Measurements from ENCODE around the gene IDE. TPM values are rescaled to one million over a fixed set of nuclear protein-coding genes. Genes with fewer than 3 reads are reported as not detected.

IDE gene
- total and polyA plus RNA-seq, 2 donors (not counting 3 experiments of a cell fraction or from before 2014, with no cell fraction given) = 10.7 to 52.6 TPM

- H3K36me3 ChIP-seq (ENCODE audit: control insufficient read depth in 2 of 2, extremely low read depth in 1 of 2, insufficient read depth in 2 of 2, low read length in 2 of 2) = no peaks in the 10 kb centered on the region
- H3K9me3 ChIP-seq (replicated peaks; ENCODE audit: control insufficient read depth, insufficient read depth, low read length) = no peaks in the 10 kb centered on the region
- CTCF ChIA-PET = interaction anchor here (0.5 to 1.0 kb wide), 2 partner anchors 113 to 325 kb away, joined by 3 read pairs; no protein-coding TSS in a partner anchor
- peak; percentile 37 for DNase-seq (ENCODE audit: low read depth, low spot score)
- no peaks in the 10 kb centered on the region for H4K20me1 ChIP-seq (replicated peaks; ENCODE audit: control insufficient read depth, extremely low read depth, insufficient read depth, low read length)
- H3K4me2 ChIP-seq (ENCODE audit: insufficient read depth, low read length) = no peak overlapping the region
- H3K27me3 ChIP-seq (ENCODE audit: control insufficient read depth in 2 of 2, insufficient read depth in 2 of 2, low read length in 2 of 2) = peaks cover 1 to 3% of the 10 kb centered on the region in 2 experiments
- H3K79me2 ChIP-seq (ENCODE audit: control insufficient read depth, insufficient read depth, low read length) = no peaks in the 10 kb centered on the region
- no peaks in the 10 kb centered on the region for H3K4me1 ChIP-seq (ENCODE audit: control insufficient read depth, extremely low read depth, insufficient read depth, low read length)
- TF ChIP-seq GATA2 (IDR thresholded peaks at IDR 0.05; ENCODE audit: insufficient read depth, insufficient read length, low read depth, low read length) = no peak
- TF ChIP-seq EZH2 (IDR thresholded peaks at IDR 0.05; ENCODE audit: borderline replicate concordance, low read depth, low read length, severe bottlenecking) = no peak
- no peak for TF ChIP-seq FOS (IDR thresholded peaks at IDR 0.05; ENCODE audit: borderline replicate concordance, insufficient read depth, low read length)
- TF ChIP-seq MAX (IDR thresholded peaks at IDR 0.05; ENCODE audit: insufficient read depth, insufficient read length) = no peak
- TF ChIP-seq POLR2AphosphoS5 (IDR thresholded peaks at IDR 0.05; ENCODE audit: insufficient read depth, low read depth, low read length) = no peak
- TF ChIP-seq JUN (IDR thresholded peaks at IDR 0.05; ENCODE audit: borderline replicate concordance, insufficient read depth, insufficient read length, low read depth) = no peak
- no peak for TF ChIP-seq POLR2A (IDR thresholded peaks at IDR 0.05; ENCODE audit: low read depth, low read length)
- TF ChIP-seq MYC (IDR thresholded peaks at IDR 0.05; ENCODE audit: low read depth, low read length) = no peak
- TF ChIP-seq CTCF (IDR thresholded peaks at IDR 0.05; ENCODE audit: extremely low read depth in 1 of 2, insufficient read depth in 1 of 2, low read depth in 1 of 2, low read length in 2 of 2) = no peak
- intact Hi-C loops (cut with micrococcal nuclease) (no loop called here), dilution Hi-C loops (cut with MboI; ENCODE audit: extremely low pct_ligation_motif_present, low sequenced_read_pairs) (no loop called here)
- no peak for FAIRE-seq
- no peak overlapping the region for H2AFZ ChIP-seq (ENCODE audit: low read depth, low read length)
- no peak overlapping the region for H3K27ac ChIP-seq (ENCODE audit: insufficient read depth, low read depth, low read length)
- no peaks in the 10 kb centered on the region for H3K9me1 ChIP-seq (replicated peaks; ENCODE audit: control insufficient read depth, extremely low read depth, insufficient read depth, low read length)
- no peak overlapping the region for H3K4me3 ChIP-seq (replicated peaks in 1 of 3; ENCODE audit: insufficient read depth in 1 of 3, low read depth in 1 of 3, low read length in 3 of 3)
- POLR2A ChIA-PET = no interaction called here
- H3K9ac ChIP-seq (replicated peaks; ENCODE audit: extremely low read depth, insufficient read depth, low read length) = no peak overlapping the region
- BruUV-seq (replicated peaks) = no TSS peak
Measured at GRCh38 chr10:92413519-92413918, 160.4 kb downstream of the IDE start.
